GM18502 (cell line): ENCODE results near the gene ORAI2.
"Not testable (repeated sequence)": the region's sequence is repeated elsewhere in the genome, so short reads cannot be mapped to it uniquely, and the experiment has no call there.

Source experiments
- ATAC-seq: cut with Tn5 transposase; IDR thresholded peaks from one replicate; pipeline ENCODE4 v1.9.1; 2021; ENCODE audit warnings: mild to moderate bottlenecking; ENCODE audit not compliant: unreplicated experiment, poor library complexity

ORAI2 gene

GRCh38 chr7:102433219-102434038 is at the start of gene ORAI2:
Gene ORAI2, plus strand, starts transcription at chr7:102433575. Its CDS starts 5,382 bp downstream, at chr7:102438957.
- peak; percentile 63 for ATAC-seq

- ATAC-seq, result no peak
These were observed 46.3 kb upstream of the ORAI2 start for GRCh38 chr7:102387064-102387463.

- no peak for ATAC-seq
These were observed 43.6 kb upstream of the ORAI2 start for GRCh38 chr7:102389810-102390209.

GRCh38 chr7:102390697-102391484 is 42.5 kb upstream of the ORAI2 start:
- ATAC-seq, result no peak

- no peak for ATAC-seq
These were observed 41.0 kb upstream of the ORAI2 start for GRCh38 chr7:102392330-102392729.

GRCh38 chr7:102393467-102393866 is 39.9 kb upstream of the ORAI2 start:
- no peak for ATAC-seq

- no peak for ATAC-seq
These were observed 37.8 kb upstream of the ORAI2 start for GRCh38 chr7:102395592-102395872.

- ATAC-seq, result peak; percentile 97
These were observed 37.3 kb upstream of the ORAI2 start, which contains the start of gene PRKRIP1 for GRCh38 chr7:102395873-102396709. Gene PRKRIP1, plus strand, starts transcription at chr7:102396363. Its CDS starts 49 bp downstream, at chr7:102396412.

- ATAC-seq, result no peak
These were observed 36.7 kb upstream of the ORAI2 start for GRCh38 chr7:102396710-102397019.

- ATAC-seq, result no peak
These were observed 34.8 kb upstream of the ORAI2 start for GRCh38 chr7:102398543-102398942.

GRCh38 chr7:102400360-102400759 is 33.0 kb upstream of the ORAI2 start:
- no peak for ATAC-seq

GRCh38 chr7:102403563-102403962 is 29.8 kb upstream of the ORAI2 start:
- no peak for ATAC-seq

GRCh38 chr7:102404005-102404861 is 29.1 kb upstream of the ORAI2 start:
- peak; percentile 76 for ATAC-seq

GRCh38 chr7:102404862-102405188 is 28.6 kb upstream of the ORAI2 start:
- ATAC-seq, result not testable (repeated sequence)

- ATAC-seq, result peak; percentile 13
These were observed 25.5 kb upstream of the ORAI2 start for GRCh38 chr7:102407910-102408309.

GRCh38 chr7:102408530-102408929 is 24.8 kb upstream of the ORAI2 start:
- peak; percentile 74 for ATAC-seq

GRCh38 chr7:102409340-102409739 is 24.0 kb upstream of the ORAI2 start:
- ATAC-seq, result no peak

GRCh38 chr7:102410123-102410522 is 23.3 kb upstream of the ORAI2 start:
- ATAC-seq, result no peak

GRCh38 chr7:102410918-102411317 is 22.5 kb upstream of the ORAI2 start:
- ATAC-seq, result no peak

- ATAC-seq, result no peak
These were observed 20.8 kb upstream of the ORAI2 start for GRCh38 chr7:102412548-102412947.
